GM21390 (cell line): ENCODE measurements around the gene CRYGS.
"Not testable (repeated sequence)": the region's sequence is repeated elsewhere in the genome, so short reads cannot be mapped to it uniquely, and the experiment has no call there.

Source experiments
- ATAC-seq: cut with Tn5 transposase; IDR thresholded peaks from one replicate; pipeline ENCODE4 v1.9.1; 2021; ENCODE audit not compliant: unreplicated experiment

CRYGS gene

GRCh38 chr3:186544281-186544680 lies at the start of gene CRYGS:
CRYGS (minus strand) TSS chr3:186544380; CDS start chr3:186544326, 54 bp downstream.
- no peak for ATAC-seq

DNA sequence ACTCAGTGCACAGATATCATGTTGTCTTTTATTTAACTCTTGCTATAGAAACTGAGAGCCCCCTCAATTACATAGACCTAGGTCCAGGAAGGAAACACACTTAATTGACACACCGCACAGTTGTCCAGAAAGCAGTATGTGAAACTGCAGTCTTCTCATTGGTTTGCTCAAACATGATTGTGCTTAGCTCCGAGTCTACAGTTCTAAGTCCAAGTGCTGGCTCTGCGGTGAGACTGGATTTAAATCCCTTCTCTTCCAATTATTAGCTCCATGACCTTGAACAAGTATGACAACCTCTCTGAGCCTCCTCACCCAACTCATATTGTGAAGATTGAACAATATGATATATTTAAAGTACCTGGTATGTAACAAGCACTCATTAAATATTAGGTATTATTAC lies 49.7 kb upstream of the CRYGS start:
- ATAC-seq, result no peak

GRCh38 chr3:186592682-186593081 lies 48.5 kb upstream of the CRYGS start:
- no peak for ATAC-seq

GRCh38 chr3:186590580-186591295 lies 46.6 kb upstream of the CRYGS start:
- no peak for ATAC-seq

GRCh38 chr3:186589856-186590579 lies 45.8 kb upstream of the CRYGS start:
- no peak for ATAC-seq

DNA sequence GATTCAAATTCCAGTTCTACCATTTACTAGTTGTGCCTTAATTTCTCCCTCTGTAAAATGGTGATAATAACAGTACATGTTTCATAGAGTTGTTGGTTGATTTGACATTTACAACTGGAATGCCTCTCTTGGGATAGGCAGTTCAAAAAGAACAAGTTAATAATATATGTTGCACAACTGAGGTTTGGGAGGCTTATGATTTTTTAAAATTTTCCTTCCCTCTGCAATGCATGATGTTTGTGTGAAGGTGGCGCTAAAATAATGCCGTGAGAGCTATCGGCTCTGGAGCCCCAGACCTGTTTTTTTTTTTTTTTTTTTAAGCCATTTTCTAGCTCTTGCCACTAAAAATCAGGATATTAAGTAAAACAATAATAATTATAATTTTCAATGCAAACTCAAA lies 44.9 kb upstream of the CRYGS start:
- ATAC-seq, result no peak

GRCh38 chr3:186588632-186589031 lies 44.5 kb upstream of the CRYGS start:
- no peak for ATAC-seq

- ATAC-seq, result no peak
These were observed 43.0 kb upstream of the CRYGS start for GRCh38 chr3:186587183-186587582.

DNA sequence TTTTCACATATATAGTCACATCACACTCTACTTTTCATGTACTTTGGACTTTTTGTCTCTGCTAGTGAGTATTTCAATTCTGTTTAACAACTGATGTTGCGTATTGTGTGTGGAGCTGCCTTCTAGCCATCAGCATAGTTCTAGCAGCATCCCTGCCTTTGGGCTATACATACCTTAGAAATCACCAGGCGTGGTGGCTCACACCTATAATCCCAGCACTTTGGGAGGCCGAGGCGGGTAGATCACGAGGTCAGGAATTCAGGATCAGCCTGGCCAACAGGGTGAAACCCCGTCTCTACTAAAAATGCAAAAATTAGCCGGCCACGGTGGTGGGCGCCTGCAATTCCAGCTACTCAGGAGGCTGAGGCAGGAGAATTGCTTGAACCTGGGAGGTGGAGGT lies 42.1 kb upstream of the CRYGS start:
- ATAC-seq, result not testable (repeated sequence)

DNA sequence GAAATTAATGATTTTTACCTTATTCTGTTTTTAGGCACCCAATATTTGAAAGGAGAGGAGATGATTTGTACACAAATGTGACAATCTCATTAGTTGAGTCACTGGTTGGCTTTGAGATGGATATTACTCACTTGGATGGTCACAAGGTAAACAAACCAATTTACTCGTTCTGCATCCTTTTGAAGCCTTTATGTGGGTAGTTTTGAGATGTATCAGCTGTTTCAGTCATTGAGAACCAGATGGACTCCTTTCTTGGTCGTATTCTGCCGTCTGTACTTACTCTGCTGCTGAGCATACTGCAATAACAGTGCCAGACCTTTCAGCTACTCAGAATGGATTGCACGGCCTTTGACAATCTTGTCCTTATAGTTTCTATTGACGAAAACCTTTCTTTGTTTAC lies 39.7 kb upstream of the CRYGS start:
- no peak for ATAC-seq

DNA sequence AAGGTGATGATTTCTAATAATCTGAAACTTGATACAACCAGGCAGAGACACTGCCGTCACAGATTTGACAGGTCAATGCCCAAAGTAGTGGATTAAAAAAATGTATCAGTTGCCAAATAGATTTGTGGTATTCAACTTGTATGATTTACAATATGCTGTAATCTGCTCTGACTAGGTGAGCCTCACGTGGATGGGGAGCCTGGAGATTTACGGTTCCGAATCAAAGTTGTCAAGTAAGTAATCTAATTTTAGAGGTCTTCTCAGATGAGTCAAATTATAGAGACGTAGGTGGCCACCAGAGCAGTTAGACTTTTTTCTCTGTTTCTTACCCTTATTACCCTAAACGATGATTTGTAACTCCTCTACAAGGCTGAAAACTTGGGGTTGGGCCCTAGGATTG lies 38.4 kb upstream of the CRYGS start:
- no peak for ATAC-seq

- no peak for ATAC-seq
These were observed 36.6 kb upstream of the CRYGS start for GRCh38 chr3:186580785-186581184.

- no peak for ATAC-seq
These were observed 33.3 kb upstream of the CRYGS start for GRCh38 chr3:186577521-186577920.

DNA sequence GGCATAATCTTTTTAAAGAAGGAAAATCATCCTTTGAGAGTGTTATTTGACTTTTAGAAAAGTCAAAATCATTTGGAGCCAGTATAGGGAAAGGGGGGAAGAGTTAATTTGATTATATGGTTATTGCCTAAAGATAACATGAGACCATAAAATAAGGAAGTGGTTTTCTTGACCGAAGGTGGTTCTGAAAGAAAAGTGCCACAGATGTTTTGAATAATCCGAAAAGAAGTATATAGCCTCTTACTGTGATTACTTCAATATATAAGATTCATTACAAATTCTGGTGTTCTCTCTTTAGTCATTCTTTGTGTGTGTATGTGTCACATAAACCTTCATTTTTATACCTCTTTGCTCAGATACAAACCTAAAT lies 27.4 kb upstream of the CRYGS start:
- no peak for ATAC-seq

GRCh38 chr3:186570941-186571643 lies 26.9 kb upstream of the CRYGS start:
- no peak for ATAC-seq

GRCh38 chr3:186570096-186570940 lies 26.1 kb upstream of the CRYGS start, which contains the start of gene DNAJB11:
DNAJB11 (plus strand) TSS chr3:186570720; CDS start chr3:186570898, 178 bp downstream.
- ATAC-seq, result peak; percentile 88

- ATAC-seq, result no peak
These were observed 25.6 kb upstream of the CRYGS start for GRCh38 chr3:186569779-186570095.

GRCh38 chr3:186569361-186569760 lies 25.2 kb upstream of the CRYGS start:
- ATAC-seq, result not testable (repeated sequence)

- ATAC-seq, result peak; percentile 35
These were observed 23.1 kb upstream of the CRYGS start, which contains the start of gene TBCCD1 for GRCh38 chr3:186567072-186567921. TBCCD1 (minus strand) TSS chr3:186567339; CDS start chr3:186564329, 3,010 bp downstream.

- no peak for ATAC-seq
These were observed 22.5 kb upstream of the CRYGS start for GRCh38 chr3:186566772-186567071.
